ENCODE results near the gene TFCP2L1. TPM values are rescaled to one million over a fixed set of nuclear protein-coding genes. Genes with fewer than 3 reads are reported as not detected.

The TFCP2L1 gene
- total RNA-seq, 4 donors from 2014 or later = 0.20 to 0.63 (median 0.41) TPM

DNA sequence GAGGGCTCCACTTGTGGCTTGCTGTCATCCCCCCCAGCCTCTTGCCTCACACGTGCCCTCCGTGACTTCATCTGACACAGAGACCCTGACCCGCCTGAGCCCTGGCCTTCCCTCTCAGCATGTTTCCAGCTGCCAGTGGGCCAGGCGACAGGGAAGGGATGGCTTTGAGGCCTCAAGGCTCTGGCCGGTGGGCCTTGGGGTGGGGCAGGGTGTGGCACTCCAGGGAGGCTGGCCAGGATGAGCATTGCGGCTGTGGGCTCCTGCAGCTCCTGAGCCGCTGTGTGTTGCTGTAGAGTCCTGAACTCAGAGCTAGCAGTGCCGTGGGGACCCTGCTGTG, 85.0 kb downstream of the TFCP2L1 start:
- no peak for DNase-seq (ENCODE audit: low spot score in 2 of 2)
- WGBS, 2 donors = 78 to 84% methylated on average over 6 to 8 of the region's 8 CpGs
- Histone ChIP-seq H3K36me3 (no peaks in the 10 kb centered on the region), H3K4me1 (peaks cover 0 to 18% (median 0%) of the 10 kb centered on the region in 4 donors), H3K9me3 (no peaks in the 10 kb centered on the region), H3K27me3 (no peaks in the 10 kb centered on the region), H3K4me3 (no peak overlapping the region), H3K27ac (no peak overlapping the region)
- TF ChIP-seq EP300 (IDR thresholded peaks at IDR 0.05) (no peak), POLR2A (IDR thresholded peaks at IDR 0.05) (no peak)
- TF ChIP-seq, protein P1, sequence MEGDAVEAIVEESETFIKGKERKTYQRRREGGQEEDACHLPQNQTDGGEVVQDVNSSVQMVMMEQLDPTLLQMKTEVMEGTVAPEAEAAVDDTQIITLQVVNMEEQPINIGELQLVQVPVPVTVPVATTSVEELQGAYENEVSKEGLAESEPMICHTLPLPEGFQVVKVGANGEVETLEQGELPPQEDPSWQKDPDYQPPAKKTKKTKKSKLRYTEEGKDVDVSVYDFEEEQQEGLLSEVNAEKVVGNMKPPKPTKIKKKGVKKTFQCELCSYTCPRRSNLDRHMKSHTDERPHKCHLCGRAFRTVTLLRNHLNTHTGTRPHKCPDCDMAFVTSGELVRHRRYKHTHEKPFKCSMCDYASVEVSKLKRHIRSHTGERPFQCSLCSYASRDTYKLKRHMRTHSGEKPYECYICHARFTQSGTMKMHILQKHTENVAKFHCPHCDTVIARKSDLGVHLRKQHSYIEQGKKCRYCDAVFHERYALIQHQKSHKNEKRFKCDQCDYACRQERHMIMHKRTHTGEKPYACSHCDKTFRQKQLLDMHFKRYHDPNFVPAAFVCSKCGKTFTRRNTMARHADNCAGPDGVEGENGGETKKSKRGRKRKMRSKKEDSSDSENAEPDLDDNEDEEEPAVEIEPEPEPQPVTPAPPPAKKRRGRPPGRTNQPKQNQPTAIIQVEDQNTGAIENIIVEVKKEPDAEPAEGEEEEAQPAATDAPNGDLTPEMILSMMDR (IDR thresholded peaks at IDR 0.05) = no peak

- TF ChIP-seq EP300 (IDR thresholded peaks at IDR 0.05) = no peak
- TF ChIP-seq POLR2A (IDR thresholded peaks at IDR 0.05) = no peak
- TF ChIP-seq, protein P1 (IDR thresholded peaks at IDR 0.05) = no peak
- WGBS, 2 donors = 85 to 96% methylated on average over 10 of the region's 10 CpGs
- no peak for DNase-seq (ENCODE audit: low spot score in 2 of 2)
Measured at GRCh38 chr2:121199281-121200010, 85.6 kb downstream of the TFCP2L1 start.

GRCh38 chr2:121197369-121198091, 87.5 kb downstream of the TFCP2L1 start:
- Histone ChIP-seq H3K27me3 (no peaks in the 10 kb centered on the region), H3K27ac (peak overlapping the region in 3 of 4 donors; percentile 38 to 79 (median 72)), H3K4me3 (no peak overlapping the region), H3K36me3 (no peaks in the 10 kb centered on the region), H3K4me1 (peaks cover 0 to 18% (median 0%) of the 10 kb centered on the region in 4 donors), H3K9me3 (no peaks in the 10 kb centered on the region)
- peak; percentile 42 to 74 for TF ChIP-seq EP300 (IDR thresholded peaks at IDR 0.05)
- TF ChIP-seq, protein P1 (IDR thresholded peaks at IDR 0.05) = no peak
- peak; percentile 47 to 65 for DNase-seq (ENCODE audit: low spot score in 2 of 2)
- 57 to 58% methylated on average over 19 of the region's 19 CpGs for WGBS, 2 donors

More at GRCh38 chr2:121199281-121200010, 85.6 kb downstream of the TFCP2L1 start:
- H3K9me3 ChIP-seq = no peaks in the 10 kb centered on the region
- H3K27ac ChIP-seq = no peak overlapping the region
- no peaks in the 10 kb centered on the region for H3K36me3 ChIP-seq
- no peak overlapping the region for H3K4me3 ChIP-seq
- no peaks in the 10 kb centered on the region for H3K27me3 ChIP-seq
- peaks cover 0 to 18% (median 0%) of the 10 kb centered on the region in 4 donors for H3K4me1 ChIP-seq

GRCh38 chr2:121196849-121197155, 88.2 kb downstream of the TFCP2L1 start:
- TF ChIP-seq EP300 (IDR thresholded peaks at IDR 0.05) = no peak
- TF ChIP-seq POLR2A (IDR thresholded peaks at IDR 0.05) = no peak
- TF ChIP-seq, protein P1 (IDR thresholded peaks at IDR 0.05) = no peak
- Histone ChIP-seq H3K4me1 (peaks cover 0 to 18% (median 0%) of the 10 kb centered on the region in 4 donors), H3K4me3 (no peak overlapping the region), H3K9me3 (no peaks in the 10 kb centered on the region), H3K36me3 (no peaks in the 10 kb centered on the region), H3K27me3 (no peaks in the 10 kb centered on the region), H3K27ac (peak overlapping the region in 3 of 4 donors; percentile 30 to 79 (median 72))
- 89 to 91% methylated on average over 6 to 8 of the region's 8 CpGs for WGBS, 2 donors
- DNase-seq (ENCODE audit: low spot score in 2 of 2) = no peak
